Body of pancreas (tissue), 4 donors: ENCODE measurements around the gene TMEM213. TPM values are rescaled to one million over a fixed set of nuclear protein-coding genes. Genes with fewer than 3 reads are reported as not detected.

ENCODE experiments used
- ATAC-seq: fragments of 150-250 bp; one replicate; pipeline ENCODE4 v1.9.1; 2016
- DNase-seq, 4 donors: peaks; one replicate each; pipeline ENCODE4 v3.0.0-alpha.2; 2019
- H3K27ac ChIP-seq, 4 donors: fragments of 200-600 bp; sonication (generic); 1 replicate in 3 of 4; 2 replicates in 1 of 4; pipeline versions ENCODE4 v1.5.1 to v1.6.1; 2016 to 2019; ENCODE audit warnings: mild to moderate bottlenecking in 1 of 4, mixed read lengths in 1 of 4, moderate library complexity in 1 of 4
- H3K27me3 ChIP-seq, 2 donors: fragments of 200-600 bp; sonication (generic); one replicate each; pipeline ENCODE4 v1.6.0; 2016; ENCODE audit warnings: mild to moderate bottlenecking in 1 of 2
- H3K36me3 ChIP-seq, 2 donors: fragments of 200-600 bp; sonication (generic); replicated peaks in 1 of 2; 2 replicates each; pipeline ENCODE4 v1.5.1; 2016; ENCODE audit warnings: low read depth in 2 of 2; ENCODE audit not compliant: insufficient read depth in 1 of 2
- H3K4me1 ChIP-seq: fragments of 200-600 bp; sonication (generic); one replicate; pipeline ENCODE4 v1.6.0; 2016
- H3K4me3 ChIP-seq, 2 donors: fragments of 200-600 bp; sonication (generic); 1 replicate in 1 of 2; 2 replicates in 1 of 2; pipeline ENCODE4 v1.5.1; 2016 to 2019
- H3K9me3 ChIP-seq, 3 donors: fragments of 200-600 bp; sonication (generic); 1 replicate in 2 of 3; 2 replicates in 1 of 3; pipeline ENCODE4 v1.5.1; 2016
- POLR2A ChIP-seq, 3 donors: fragments of 450-650 bp; IDR thresholded peaks; one replicate each; pipeline ENCODE4 v1.6.1; 2016; ENCODE audit warnings: antibody characterized with exemption in 3 of 3, mild to moderate bottlenecking in 2 of 3
- WGBS, 2 donors: methylation state at CpG; one replicate each; pipeline ENCODE4 v1.1.5; 2017; 5-methylcytosine and 5-hydroxymethylcytosine counted together
- intact Hi-C: fragments of 100-400 bp; cut with DNase I; formaldehyde crosslinking; loops from one replicate; pipeline ENCODE4 v1.15.1; 2023
- total RNA-seq, 2 donors: library from RNA; depleted of rRNA; stranded (reverse); fragments of >200 nt; gene quantifications; one replicate each; pipeline ENCODE4 v1.1.0, GENCODE V29; 2016
- TF ChIP-seq, protein P1 (sequence below), 7 experiments: fragments of 450-650 bp in 4 of 7; fragments of 200-600 bp in 3 of 7; sonication (generic) in 3 of 7; IDR thresholded peaks; one replicate each; pipeline ENCODE4 v1.5.1; 2016 to 2019; ENCODE audit warnings: antibody characterized with exemption in 7 of 7

Gene TMEM213
- total RNA-seq, 2 donors from 2014 or later = not detected

DNA sequence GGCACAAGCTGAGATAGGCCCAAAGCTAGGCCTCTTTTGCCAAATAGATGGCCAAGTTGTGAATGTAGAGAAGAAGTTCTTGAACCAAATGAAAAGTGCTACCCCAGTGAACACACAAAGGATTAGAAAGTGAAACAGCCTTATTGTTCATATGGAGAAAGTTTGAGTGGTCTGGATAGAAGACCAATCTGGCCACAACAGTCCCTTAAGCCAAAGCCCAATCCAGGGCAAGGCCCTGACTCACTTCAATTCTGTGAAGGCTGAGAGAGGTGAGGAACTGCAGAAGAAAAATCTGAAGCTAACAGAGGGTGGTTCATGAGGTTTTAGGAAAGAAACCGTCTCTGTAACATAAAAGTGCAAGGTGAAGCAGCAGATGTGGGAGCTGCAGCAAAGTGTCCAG is 18.9 kb downstream of the TMEM213 start:
- WGBS, 2 donors = 74 to 88% methylated on average over 1 of the region's 1 CpG
- DNase-seq (no peak), ATAC-seq (no peak)
- no peaks in the 10 kb centered on the region for H3K4me1 ChIP-seq
- no peaks in the 10 kb centered on the region for H3K9me3 ChIP-seq
- no peak overlapping the region for H3K4me3 ChIP-seq
- H3K27me3 ChIP-seq = no peaks in the 10 kb centered on the region
- H3K36me3 ChIP-seq = no peaks in the 10 kb centered on the region
- H3K27ac ChIP-seq = no peak overlapping the region
- no peak for TF ChIP-seq POLR2A (IDR thresholded peaks at IDR 0.05)
- TF ChIP-seq, protein P1, sequence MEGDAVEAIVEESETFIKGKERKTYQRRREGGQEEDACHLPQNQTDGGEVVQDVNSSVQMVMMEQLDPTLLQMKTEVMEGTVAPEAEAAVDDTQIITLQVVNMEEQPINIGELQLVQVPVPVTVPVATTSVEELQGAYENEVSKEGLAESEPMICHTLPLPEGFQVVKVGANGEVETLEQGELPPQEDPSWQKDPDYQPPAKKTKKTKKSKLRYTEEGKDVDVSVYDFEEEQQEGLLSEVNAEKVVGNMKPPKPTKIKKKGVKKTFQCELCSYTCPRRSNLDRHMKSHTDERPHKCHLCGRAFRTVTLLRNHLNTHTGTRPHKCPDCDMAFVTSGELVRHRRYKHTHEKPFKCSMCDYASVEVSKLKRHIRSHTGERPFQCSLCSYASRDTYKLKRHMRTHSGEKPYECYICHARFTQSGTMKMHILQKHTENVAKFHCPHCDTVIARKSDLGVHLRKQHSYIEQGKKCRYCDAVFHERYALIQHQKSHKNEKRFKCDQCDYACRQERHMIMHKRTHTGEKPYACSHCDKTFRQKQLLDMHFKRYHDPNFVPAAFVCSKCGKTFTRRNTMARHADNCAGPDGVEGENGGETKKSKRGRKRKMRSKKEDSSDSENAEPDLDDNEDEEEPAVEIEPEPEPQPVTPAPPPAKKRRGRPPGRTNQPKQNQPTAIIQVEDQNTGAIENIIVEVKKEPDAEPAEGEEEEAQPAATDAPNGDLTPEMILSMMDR (IDR thresholded peaks at IDR 0.05) = no peak
- intact Hi-C loops = no loop called here

DNA sequence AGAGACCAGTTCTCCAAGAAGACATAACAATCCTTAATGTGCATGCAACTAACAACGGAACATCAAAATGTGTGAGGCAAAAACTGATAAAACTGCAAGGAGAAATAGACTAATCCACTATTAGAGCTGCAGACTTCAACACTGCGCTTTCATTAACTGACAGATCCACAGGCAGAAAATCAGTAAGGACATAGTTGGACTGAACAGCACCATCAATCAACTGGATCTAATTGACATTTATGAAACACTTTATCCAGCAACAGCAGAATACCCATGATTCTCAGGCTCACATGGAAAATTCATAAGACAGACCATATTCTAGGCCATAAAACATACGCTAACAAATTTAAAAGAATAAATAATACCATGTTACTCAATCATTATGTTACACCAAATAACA is 21.8 kb downstream of the TMEM213 start:
- Histone ChIP-seq H3K27ac (no peak overlapping the region), H3K9me3 (no peaks in the 10 kb centered on the region), H3K4me1 (no peaks in the 10 kb centered on the region), H3K4me3 (no peak overlapping the region), H3K36me3 (no peaks in the 10 kb centered on the region), H3K27me3 (no peaks in the 10 kb centered on the region)
- no peak for DNase-seq
- intact Hi-C loops = no loop called here
- no peak for TF ChIP-seq POLR2A (IDR thresholded peaks at IDR 0.05)
- TF ChIP-seq, protein P1 (IDR thresholded peaks at IDR 0.05) = no peak
- 70 to 72% methylated on average over 3 of the region's 3 CpGs for WGBS, 2 donors
- no peak for ATAC-seq

DNA sequence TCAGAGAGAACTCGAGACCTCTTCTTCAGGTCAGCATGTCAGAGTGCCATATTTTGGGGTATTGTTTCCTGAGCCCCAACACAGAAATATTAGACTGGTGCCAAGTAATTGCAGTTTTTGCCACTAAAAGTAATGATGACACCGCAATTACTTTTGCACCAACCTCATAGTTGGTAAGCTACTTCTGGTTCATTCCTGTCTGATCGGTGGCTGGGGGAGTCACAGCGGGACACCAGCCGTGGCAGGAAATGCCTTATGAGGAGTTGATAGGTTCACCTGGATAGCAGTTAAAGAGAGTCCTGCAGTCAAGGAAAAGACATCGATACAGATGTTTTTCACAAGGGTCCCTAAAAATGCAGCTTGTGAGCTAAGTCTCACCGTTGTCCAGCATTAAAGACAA is 24.1 kb downstream of the TMEM213 start:
- 87 to 88% methylated on average over 7 of the region's 7 CpGs for WGBS, 2 donors

DNA sequence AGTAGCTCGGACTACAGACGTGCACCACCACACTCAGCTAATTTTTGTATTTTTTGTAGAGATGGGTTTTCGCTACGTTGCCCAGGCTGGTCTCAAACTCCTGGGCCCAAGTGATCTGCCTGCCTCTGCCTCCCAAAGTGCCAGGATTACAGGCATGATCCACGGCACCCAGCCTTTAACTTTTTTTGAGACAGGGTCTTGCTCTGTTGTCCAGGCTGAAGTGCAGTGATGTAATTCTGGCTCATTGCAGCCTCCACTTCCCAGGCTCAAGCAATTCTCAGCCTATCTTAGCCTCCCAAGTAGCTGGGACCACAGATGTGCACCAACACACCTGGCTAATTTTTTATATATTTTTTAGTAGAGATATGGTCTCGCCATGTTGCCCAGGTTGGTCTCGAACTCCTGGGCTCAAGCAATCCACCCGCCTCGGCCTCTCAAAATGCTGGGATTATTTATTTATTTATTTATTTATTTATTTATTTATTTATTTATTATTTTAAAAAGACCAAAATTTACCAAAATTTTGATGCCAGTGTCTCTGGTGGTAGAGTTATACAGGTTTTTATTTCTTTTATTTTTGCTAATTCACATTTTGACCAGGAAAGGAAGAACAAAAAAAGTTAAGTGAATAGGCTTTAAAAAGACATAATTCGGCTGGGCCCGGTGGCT is 25.2 kb downstream of the TMEM213 start:
- Histone ChIP-seq H3K9me3 (peaks cover 0 to 6% (median 0%) of the 10 kb centered on the region in 3 donors), H3K4me1 (no peaks in the 10 kb centered on the region), H3K4me3 (no peak overlapping the region), H3K27ac (no peak overlapping the region), H3K27me3 (no peaks in the 10 kb centered on the region), H3K36me3 (no peaks in the 10 kb centered on the region)
- ATAC-seq (no peak), DNase-seq (no peak)
- intact Hi-C loops = no loop called here
- WGBS, 2 donors = 93 to 97% methylated on average over 11 of the region's 11 CpGs
- no peak for TF ChIP-seq POLR2A (IDR thresholded peaks at IDR 0.05)
- TF ChIP-seq, protein P1 (IDR thresholded peaks at IDR 0.05) = no peak

More for the DNA sequence above, 24.1 kb downstream of the TMEM213 start:
- Histone ChIP-seq H3K4me3 (no peak overlapping the region), H3K27me3 (no peaks in the 10 kb centered on the region), H3K27ac (no peak overlapping the region), H3K9me3 (peaks cover 0 to 6% (median 0%) of the 10 kb centered on the region in 3 donors), H3K4me1 (no peaks in the 10 kb centered on the region), H3K36me3 (no peaks in the 10 kb centered on the region)
- intact Hi-C loops = no loop called here
- TF ChIP-seq POLR2A (IDR thresholded peaks at IDR 0.05) = no peak
- TF ChIP-seq, protein P1 (IDR thresholded peaks at IDR 0.05) = no peak
- DNase-seq = no peak
- no peak for ATAC-seq
